Neutrophil (primary cell): ENCODE measurements around the gene AVEN.
"Not testable (repeated sequence)": the region's sequence is repeated elsewhere in the genome, so short reads cannot be mapped to it uniquely, and the experiment has no call there.

ENCODE experiments used
- H3K27ac ChIP-seq: fragments of 200-600 bp; sonication (generic); 2 replicates; pipeline ENCODE4 v1.5.1; 2016; ENCODE audit warnings: mild to moderate bottlenecking, moderate library complexity
- H3K27me3 ChIP-seq: fragments of 200-600 bp; sonication (generic); 2 replicates; pipeline ENCODE4 v1.6.0; 2016; ENCODE audit warnings: mild to moderate bottlenecking
- H3K36me3 ChIP-seq: fragments of 200-600 bp; sonication (generic); 2 replicates; pipeline ENCODE4 v1.5.1; 2017
- H3K4me1 ChIP-seq, 2 experiments: fragments of 200-600 bp in 1 of 2; sonication (generic) in 1 of 2; 1 replicate in 1 of 2; 2 replicates in 1 of 2; pipeline versions ENCODE4 v1.5.1 to v1.6.1; 2013 to 2016; ENCODE audit warnings: low read depth in 1 of 2, low read length in 1 of 2, mild to moderate bottlenecking in 1 of 2, moderate library complexity in 1 of 2; ENCODE audit not compliant: control insufficient read depth in 1 of 2, insufficient read depth in 1 of 2
- H3K4me3 ChIP-seq, 2 experiments: fragments of 200-600 bp in 1 of 2; sonication (generic) in 1 of 2; 1 replicate in 1 of 2; 2 replicates in 1 of 2; pipeline ENCODE4 v1.5.1; 2013 to 2016; ENCODE audit warnings: low read depth in 1 of 2, low read length in 1 of 2, mild to moderate bottlenecking in 1 of 2, moderate library complexity in 1 of 2
- H3K9me3 ChIP-seq: fragments of 200-600 bp; sonication (generic); 2 replicates; pipeline ENCODE4 v1.5.1; 2016
- CTCF ChIP-seq: fragments of 200-600 bp; sonication (generic); IDR thresholded peaks from 2 replicates; pipeline ENCODE4 v1.5.1; 2016; ENCODE audit warnings: antibody characterized with exemption

The AVEN gene

GRCh38 chr15:34019369-34019990, 19.5 kb downstream of the AVEN start:
- no peak overlapping the region for H3K27ac ChIP-seq
- H3K9me3 ChIP-seq = no peaks in the 10 kb centered on the region
- H3K27me3 ChIP-seq = no peaks in the 10 kb centered on the region
- no peaks in the 10 kb centered on the region for H3K4me1 ChIP-seq
- no peak overlapping the region for H3K4me3 ChIP-seq
- no peak for TF ChIP-seq CTCF
- no peaks in the 10 kb centered on the region for H3K36me3 ChIP-seq

- H3K9me3 ChIP-seq, H3K4me3 ChIP-seq, H3K36me3 ChIP-seq, H3K4me1 ChIP-seq, H3K27ac ChIP-seq, H3K27me3 ChIP-seq: not testable (repeated sequence)
Measured at GRCh38 chr15:34018738-34019137, 20.3 kb downstream of the AVEN start.

- no peaks in the 10 kb centered on the region for H3K36me3 ChIP-seq
- no peak overlapping the region for H3K4me3 ChIP-seq
- no peak overlapping the region for H3K27ac ChIP-seq
- H3K9me3 ChIP-seq = no peaks in the 10 kb centered on the region
- no peak for TF ChIP-seq CTCF
- H3K27me3 ChIP-seq = no peaks in the 10 kb centered on the region
- H3K4me1 ChIP-seq = no peaks in the 10 kb centered on the region
Measured at GRCh38 chr15:34018021-34018645, 20.9 kb downstream of the AVEN start.

- no peak overlapping the region for H3K4me3 ChIP-seq
- H3K27me3 ChIP-seq = no peaks in the 10 kb centered on the region
- H3K36me3 ChIP-seq = no peaks in the 10 kb centered on the region
- no peaks in the 10 kb centered on the region for H3K9me3 ChIP-seq
- no peaks in the 10 kb centered on the region for H3K4me1 ChIP-seq
- TF ChIP-seq CTCF = no peak
- H3K27ac ChIP-seq = no peak overlapping the region
Measured at GRCh38 chr15:34014556-34014955, 24.4 kb downstream of the AVEN start.

- Histone ChIP-seq H3K27me3 (no peaks in the 10 kb centered on the region), H3K36me3 (no peaks in the 10 kb centered on the region), H3K4me3 (no peak overlapping the region), H3K9me3 (no peaks in the 10 kb centered on the region), H3K27ac (no peak overlapping the region), H3K4me1 (no peaks in the 10 kb centered on the region)
- TF ChIP-seq CTCF = no peak
Measured at GRCh38 chr15:34013746-34014145, 25.3 kb downstream of the AVEN start.

GRCh38 chr15:34012461-34013028, 26.5 kb downstream of the AVEN start:
- H3K27me3 ChIP-seq = no peaks in the 10 kb centered on the region
- no peaks in the 10 kb centered on the region for H3K36me3 ChIP-seq
- no peaks in the 10 kb centered on the region for H3K9me3 ChIP-seq
- TF ChIP-seq CTCF = no peak
- H3K4me1 ChIP-seq = no peaks in the 10 kb centered on the region
- H3K4me3 ChIP-seq = no peak overlapping the region
- no peak overlapping the region for H3K27ac ChIP-seq
